GM18519 (cell line): Measurements from ENCODE around the gene ARCN1.
"Not testable (repeated sequence)": the region's sequence is repeated elsewhere in the genome, so short reads cannot be mapped to it uniquely, and the experiment has no call there.

ENCODE experiments used
- ATAC-seq: cut with Tn5 transposase; IDR thresholded peaks from one replicate; pipeline ENCODE4 v1.9.1; 2021; ENCODE audit warnings: mild to moderate bottlenecking, moderate library complexity; ENCODE audit not compliant: unreplicated experiment, low FRiP score

ARCN1 gene

GRCh38 chr11:118604566-118604965 is 32.4 kb downstream of the ARCN1 start:
- no peak for ATAC-seq

GRCh38 chr11:118605116-118605867 is 33.1 kb downstream of the ARCN1 start:
- no peak for ATAC-seq

GRCh38 chr11:118606157-118606843 is 34.1 kb downstream of the ARCN1 start:
- ATAC-seq: no peak

- no peak for ATAC-seq
Observed at GRCh38 chr11:118606844-118607228, 34.6 kb downstream of the ARCN1 start.

GRCh38 chr11:118607401-118608359 is 35.5 kb downstream of the ARCN1 start, which contains the start of gene PHLDB1:
PHLDB1 (plus strand) TSS chr11:118607615; CDS start chr11:118613837, 6,222 bp downstream.
- no peak for ATAC-seq

- no peak for ATAC-seq
Observed at GRCh38 chr11:118608360-118609227, 36.4 kb downstream of the ARCN1 start.

- ATAC-seq: no peak
Observed at GRCh38 chr11:118609380-118610224, 37.4 kb downstream of the ARCN1 start.

- ATAC-seq: no peak
Observed at GRCh38 chr11:118610225-118610772, 38.1 kb downstream of the ARCN1 start.

- ATAC-seq: no peak
Observed at GRCh38 chr11:118610773-118611432, 38.7 kb downstream of the ARCN1 start.

GRCh38 chr11:118611433-118611795 is 39.2 kb downstream of the ARCN1 start:
- not testable (repeated sequence) for ATAC-seq

- ATAC-seq: no peak
Observed at GRCh38 chr11:118612378-118612777, 40.2 kb downstream of the ARCN1 start.

GRCh38 chr11:118614511-118614910 is 42.3 kb downstream of the ARCN1 start:
- ATAC-seq: no peak

- ATAC-seq: no peak
Observed at GRCh38 chr11:118615282-118615975, 43.2 kb downstream of the ARCN1 start.

- ATAC-seq: no peak
Observed at GRCh38 chr11:118615976-118616371, 43.8 kb downstream of the ARCN1 start.

GRCh38 chr11:118618115-118618990 is 46.1 kb downstream of the ARCN1 start:
- ATAC-seq: no peak

GRCh38 chr11:118618991-118619375 is 46.8 kb downstream of the ARCN1 start:
- ATAC-seq: no peak
